Measurements from ENCODE around the gene CDH4.

DNA sequence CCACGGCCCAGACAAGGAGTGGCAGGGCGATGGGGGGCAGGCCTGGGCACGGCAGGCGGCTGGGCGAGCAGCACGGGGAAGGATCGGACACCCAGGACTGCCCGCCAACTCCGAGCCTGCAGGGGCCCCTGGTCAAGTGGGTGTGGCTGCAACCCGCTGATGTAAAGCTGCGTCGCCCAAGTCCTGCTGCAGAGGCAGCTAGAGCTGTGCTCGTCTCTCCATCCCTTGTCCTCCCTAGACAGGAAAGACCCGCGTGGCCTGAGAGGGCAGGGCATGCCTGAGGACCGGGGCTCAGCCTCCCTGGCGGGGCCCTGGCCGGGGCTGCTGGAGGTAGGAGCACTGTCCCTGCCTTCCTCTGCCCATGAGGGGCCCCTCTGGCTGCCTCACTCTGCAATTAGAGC, 281.2 kb downstream of the CDH4 start:
- TF ChIP-seq POLR2AphosphoS5 (IDR thresholded peaks at IDR 0.05): no peak
- TF ChIP-seq, protein P1, sequence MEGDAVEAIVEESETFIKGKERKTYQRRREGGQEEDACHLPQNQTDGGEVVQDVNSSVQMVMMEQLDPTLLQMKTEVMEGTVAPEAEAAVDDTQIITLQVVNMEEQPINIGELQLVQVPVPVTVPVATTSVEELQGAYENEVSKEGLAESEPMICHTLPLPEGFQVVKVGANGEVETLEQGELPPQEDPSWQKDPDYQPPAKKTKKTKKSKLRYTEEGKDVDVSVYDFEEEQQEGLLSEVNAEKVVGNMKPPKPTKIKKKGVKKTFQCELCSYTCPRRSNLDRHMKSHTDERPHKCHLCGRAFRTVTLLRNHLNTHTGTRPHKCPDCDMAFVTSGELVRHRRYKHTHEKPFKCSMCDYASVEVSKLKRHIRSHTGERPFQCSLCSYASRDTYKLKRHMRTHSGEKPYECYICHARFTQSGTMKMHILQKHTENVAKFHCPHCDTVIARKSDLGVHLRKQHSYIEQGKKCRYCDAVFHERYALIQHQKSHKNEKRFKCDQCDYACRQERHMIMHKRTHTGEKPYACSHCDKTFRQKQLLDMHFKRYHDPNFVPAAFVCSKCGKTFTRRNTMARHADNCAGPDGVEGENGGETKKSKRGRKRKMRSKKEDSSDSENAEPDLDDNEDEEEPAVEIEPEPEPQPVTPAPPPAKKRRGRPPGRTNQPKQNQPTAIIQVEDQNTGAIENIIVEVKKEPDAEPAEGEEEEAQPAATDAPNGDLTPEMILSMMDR (IDR thresholded peaks at IDR 0.05): no peak
- TF ChIP-seq POLR2A (IDR thresholded peaks at IDR 0.05): no peak

Measured in upper lobe of left lung (tissue), 4 donors.